HepG2 (cell line): ENCODE data around the gene TUBB4B. TPM values are rescaled to one million over a fixed set of nuclear protein-coding genes. Genes with fewer than 3 reads are reported as not detected.

ENCODE experiments used
- ATAC-seq: fragments of 200-7000 bp; cut with Tn5 transposase; 3 replicates; pipeline ENCODE4 v1.9.1; 2020; ENCODE audit warnings: mild to moderate bottlenecking, moderate library complexity
- BruUV-seq: library from RNA; stranded (reverse); fragments of 400-500 nt; replicated peaks from 2 replicates; lab custom pipeline; 2021; lab: Mats Ljungman, UMichigan
- CTCF ChIA-PET: fragments of 300-600 bp; formaldehyde crosslinking; extraction: SDS; loops from one replicate; lab custom pipeline; 2021; ENCODE audit warnings: low total read pairs, inconsistent platforms, low intra/inter-chr PET ratio; lab: Yijun Ruan, JAX
- POLR2A ChIA-PET: fragments of 350-600 bp; sonication (Branson Sonifier 250); formaldehyde crosslinking; loops from one replicate; lab custom pipeline; 2020; ENCODE audit warnings: antibody characterized with exemption, inconsistent platforms; lab: Yijun Ruan, JAX
- DNase-seq: peaks from one replicate; pipeline ENCODE4 v3.0.0-alpha.2; 2015; ENCODE audit warnings: low spot score
- FAIRE-seq: peaks from 3 replicates; lab custom pipeline; 2011; peaks lifted over from hg19 to GRCh38; lab: Jason Lieb, UNC
- H2AFZ ChIP-seq: one replicate; pipeline ENCODE4 v1.6.1; 2011; ENCODE audit warnings: low read length, inconsistent platforms
- H3K27ac ChIP-seq: fragments of 300-600 bp; 3 replicates; pipeline ENCODE4 v1.8.0; 2011; ENCODE audit warnings: mixed run types, mild to moderate bottlenecking, mixed read lengths, low read length, inconsistent platforms; ENCODE audit not compliant: insufficient read depth; ENCODE audit errors: extremely low read length
- H3K27me3 ChIP-seq, 2 experiments: fragments of 200-600 bp in 1 of 2; 2 replicates in 1 of 2; 3 replicates in 1 of 2; pipeline versions ENCODE4 v1.6.0 to v1.8.0; 2011; ENCODE audit warnings: low read length in 2 of 2, mild to moderate bottlenecking in 2 of 2, moderate library complexity in 2 of 2, inconsistent platforms in 1 of 2; ENCODE audit not compliant: insufficient read depth in 2 of 2, control insufficient read depth in 1 of 2
- H3K36me3 ChIP-seq, 2 experiments: fragments of 200-600 bp in 1 of 2; replicated peaks in 1 of 2; 2 replicates in 1 of 2; 3 replicates in 1 of 2; pipeline versions ENCODE4 v1.5.1 to v1.8.0; 2011; ENCODE audit warnings: low read length in 2 of 2, inconsistent platforms in 1 of 2; ENCODE audit not compliant: insufficient read depth in 2 of 2, control insufficient read depth in 1 of 2
- H3K4me1 ChIP-seq: 2 replicates; pipeline ENCODE4 v1.5.1; 2012; ENCODE audit warnings: low read length, inconsistent platforms; ENCODE audit not compliant: insufficient read depth
- H3K4me2 ChIP-seq: 2 replicates; pipeline ENCODE4 v1.6.0; 2011; ENCODE audit warnings: low read depth, low read length, inconsistent platforms
- H3K4me3 ChIP-seq, 3 experiments: fragments of 200-600 bp in 1 of 3; sonication (generic), shearing (Covaris generic) in 1 of 3; replicated peaks in 1 of 3; 2 replicates each; pipeline ENCODE4 v1.5.1; 2011 to 2016; ENCODE audit warnings: low read length in 3 of 3, inconsistent platforms in 2 of 3, low read depth in 2 of 3, mild to moderate bottlenecking in 2 of 3, control low read depth in 1 of 3, mixed read lengths in 1 of 3; ENCODE audit not compliant: insufficient read depth in 1 of 3
- H3K79me2 ChIP-seq: one replicate; pipeline ENCODE4 v1.6.1; 2011; ENCODE audit warnings: low read length, inconsistent platforms; ENCODE audit not compliant: insufficient read depth
- H3K9ac ChIP-seq: 2 replicates; pipeline ENCODE4 v1.6.0; 2011; ENCODE audit warnings: mild to moderate bottlenecking, low read depth, low read length, inconsistent platforms; ENCODE audit not compliant: insufficient read depth
- H3K9me3 ChIP-seq: 2 replicates; pipeline ENCODE4 v1.5.1; 2012; ENCODE audit warnings: mild to moderate bottlenecking, low read length
- H4K20me1 ChIP-seq: 2 replicates; pipeline ENCODE4 v1.6.0; 2011; ENCODE audit warnings: inconsistent platforms, mild to moderate bottlenecking, low read length, moderate library complexity; ENCODE audit not compliant: insufficient read depth
- ASH2L ChIP-seq: fragments of 300-600, 200-600 bp; sonication (generic); IDR thresholded peaks from 2 replicates; pipeline ENCODE4 v1.7.0; 2017; ENCODE audit warnings: low read depth, mild to moderate bottlenecking, moderate library complexity, mixed read lengths, low read length; ENCODE audit not compliant: insufficient read length
- CEBPB ChIP-seq: IDR thresholded peaks from 2 replicates; pipeline ENCODE4 v1.6.1; 2011; ENCODE audit warnings: low read depth, low read length, improper control_type of control experiment, borderline replicate concordance
- CENPBD1 ChIP-seq: sonication (generic); formaldehyde crosslinking; IDR thresholded peaks from 2 replicates; pipeline ENCODE4 v1.8.0; 2022; ENCODE audit warnings: missing genetic modification reagents, low read depth, mild to moderate bottlenecking, borderline replicate concordance
- FOXA3 ChIP-seq: IDR thresholded peaks from 2 replicates; pipeline ENCODE4 v1.6.1; 2016; ENCODE audit warnings: missing genetic modification reagents, missing compliant biosample characterization
- HNF1B ChIP-seq: sonication (generic); formaldehyde crosslinking; IDR thresholded peaks from 2 replicates; pipeline ENCODE4 v1.5.1; 2020; ENCODE audit warnings: mild to moderate bottlenecking, moderate library complexity, missing genetic modification reagents
- RXRB ChIP-seq: IDR thresholded peaks from 2 replicates; pipeline ENCODE4 v1.6.1; 2016; ENCODE audit warnings: borderline replicate concordance, missing genetic modification reagents, missing compliant biosample characterization
- ZBTB8A ChIP-seq: sonication (generic); formaldehyde crosslinking; IDR thresholded peaks from 2 replicates; pipeline ENCODE4 v1.4.0; 2020; ENCODE audit warnings: mild to moderate bottlenecking, low read depth, missing genetic modification reagents, borderline replicate concordance
- ZNF503 ChIP-seq: sonication (generic); formaldehyde crosslinking; IDR thresholded peaks from 2 replicates; pipeline ENCODE4 v1.4.0; 2020; ENCODE audit warnings: missing genetic modification reagents
- ZNF558 ChIP-seq: sonication (generic); formaldehyde crosslinking; IDR thresholded peaks from 2 replicates; pipeline ENCODE4 v1.9.0; 2022; ENCODE audit warnings: mild to moderate bottlenecking, missing genetic modification reagents, borderline replicate concordance
- ZNF589 ChIP-seq: sonication (generic); formaldehyde crosslinking; conservative IDR thresholded peaks from 2 replicates; pipeline ENCODE4 v1.8.0; 2022; ENCODE audit warnings: mild to moderate bottlenecking, moderate library complexity, missing genetic modification reagents
- WGBS: methylation state at CpG from one replicate; pipeline ENCODE4 v1.1.6; 2017; ENCODE audit warnings: low lambda C conversion rate; 5-methylcytosine and 5-hydroxymethylcytosine counted together
- in situ Hi-C: cut with HindIII; loops from 2 replicates; pipeline ENCODE4 v1.10.0; 2017; ENCODE audit warnings: low pct_unique_long_range_greater_than_20kb; ENCODE audit not compliant: extremely low pct_ligation_motif_present
- intact Hi-C: fragments of 100-400 bp; cut with micrococcal nuclease; formaldehyde crosslinking; loops from one replicate; pipeline ENCODE4 v1.10.0; 2022; ENCODE audit not compliant: unreplicated experiment
- polyA plus RNA-seq, 8 experiments: library from polyadenylated mRNA; depleted of rRNA in 3 of 8; stranded (reverse) in 7 of 8; unstranded in 1 of 8; fragments of >200 nt; fragmentation: Illumina TruSeq in 4 of 8; extraction: Trizol in 4 of 8; gene quantifications; 2 replicates each; pipeline versions ENCODE4 v1.2.1 to v1.2.3, GENCODE V29; 2011 to 2016; ENCODE audit warnings: low read depth in 4 of 8, missing spikeins in 1 of 8, mixed read lengths in 1 of 8; ENCODE audit not compliant: insufficient read depth in 1 of 8
- total RNA-seq, 5 experiments: library from RNA; depleted of rRNA; stranded (reverse); fragments of >200 nt; fragmentation: Illumina TruSeq; extraction: Trizol; gene quantifications; 2 replicates each; pipeline ENCODE4 v1.2.3, GENCODE V29; 2016; ENCODE audit warnings: low read depth in 1 of 5
- TF ChIP-seq, protein P1 (sequence below): sonication (generic); formaldehyde crosslinking; IDR thresholded peaks from 2 replicates; pipeline ENCODE4 v1.4.0; 2020; ENCODE audit warnings: mild to moderate bottlenecking, missing genetic modification reagents
- TF ChIP-seq, protein P2 (sequence below): sonication (generic); formaldehyde crosslinking; IDR thresholded peaks from 2 replicates; pipeline ENCODE4 v1.5.0; 2020; ENCODE audit warnings: mild to moderate bottlenecking, missing genetic modification reagents
- TF ChIP-seq, protein P3 (sequence below): sonication (generic); formaldehyde crosslinking; IDR thresholded peaks from 2 replicates; pipeline ENCODE4 v1.5.0; 2020; ENCODE audit warnings: missing genetic modification reagents, mild to moderate bottlenecking, borderline replicate concordance

The TUBB4B gene
- total and polyA plus RNA-seq, 2 of the 13 experiments (the other 11 are each of a cell fraction or from before 2014, with no cell fraction given), result 182 to 412 TPM

GRCh38 chr9:137223078-137223970 lies 17.8 kb upstream of the TUBB4B start:
- CTCF ChIA-PET, result no interaction called here
- intact Hi-C loops (loop anchor here (2.0 kb wide), 2 partner anchors 13 to 23 kb away; partner anchors contain the start of gene TPRN), in situ Hi-C loops (no loop called here)
- Histone ChIP-seq H3K27ac (peak overlapping the region; percentile 76), H3K9me3 (no peaks in the 10 kb centered on the region), H3K4me2 (peak overlapping the region; percentile 100), H3K9ac (peak overlapping the region; percentile 94), H3K79me2 (peaks cover 3% of the 10 kb centered on the region), H3K27me3 (no peaks in the 10 kb centered on the region; a peak in 1 of 5 replicates), H3K4me1 (peaks cover 64% of the 10 kb centered on the region), H3K4me3 (peak overlapping the region; percentile 84 to 99 (median 92)), H4K20me1 (peaks cover 4% of the 10 kb centered on the region; the same call in 1 of the 2 replicates), H2AFZ (no peak overlapping the region), H3K36me3 (no peaks in the 10 kb centered on the region)
- FAIRE-seq (peak; percentile 91), ATAC-seq (peak; percentile 44), DNase-seq (peak; percentile 98)
- 2% methylated on average over 18 of the region's 63 CpGs for WGBS
- no TSS peak for BruUV-seq
- POLR2A ChIA-PET, result interaction anchor here (0.7 to 13.4 kb wide), 16 partner anchors 12 to 169 kb away, joined by 3 to 225 read pairs (median 12); partner anchors contain the start of genes ANAPC2, ENTPD2, MAN1B1 and NDOR1
- TF ChIP-seq CEBPB (no peak), RXRB (peak; percentile 15; the same call in 1 of the 2 replicates), ZBTB8A (CRISPR knock-in tag) (no peak), ZNF503 (CRISPR knock-in tag) (no peak), ZNF589 (peak; percentile 70; the same call in 1 of the 2 replicates), FOXA3 (peak; percentile 18; the same call in 1 of the 2 replicates), HNF1B (peak; percentile 7), ZNF558 (CRISPR knock-in tag) (0 out of 2 replicates have a peak, but pooled peaks have one; percentile 33), CENPBD1 (CRISPR knock-in tag) (no peak), ASH2L (peak; percentile 38)
- TF ChIP-seq, protein P1, sequence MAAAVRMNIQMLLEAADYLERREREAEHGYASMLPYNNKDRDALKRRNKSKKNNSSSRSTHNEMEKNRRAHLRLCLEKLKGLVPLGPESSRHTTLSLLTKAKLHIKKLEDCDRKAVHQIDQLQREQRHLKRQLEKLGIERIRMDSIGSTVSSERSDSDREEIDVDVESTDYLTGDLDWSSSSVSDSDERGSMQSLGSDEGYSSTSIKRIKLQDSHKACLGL (CRISPR knock-in tag), result peak; percentile 42
- TF ChIP-seq, protein P2, sequence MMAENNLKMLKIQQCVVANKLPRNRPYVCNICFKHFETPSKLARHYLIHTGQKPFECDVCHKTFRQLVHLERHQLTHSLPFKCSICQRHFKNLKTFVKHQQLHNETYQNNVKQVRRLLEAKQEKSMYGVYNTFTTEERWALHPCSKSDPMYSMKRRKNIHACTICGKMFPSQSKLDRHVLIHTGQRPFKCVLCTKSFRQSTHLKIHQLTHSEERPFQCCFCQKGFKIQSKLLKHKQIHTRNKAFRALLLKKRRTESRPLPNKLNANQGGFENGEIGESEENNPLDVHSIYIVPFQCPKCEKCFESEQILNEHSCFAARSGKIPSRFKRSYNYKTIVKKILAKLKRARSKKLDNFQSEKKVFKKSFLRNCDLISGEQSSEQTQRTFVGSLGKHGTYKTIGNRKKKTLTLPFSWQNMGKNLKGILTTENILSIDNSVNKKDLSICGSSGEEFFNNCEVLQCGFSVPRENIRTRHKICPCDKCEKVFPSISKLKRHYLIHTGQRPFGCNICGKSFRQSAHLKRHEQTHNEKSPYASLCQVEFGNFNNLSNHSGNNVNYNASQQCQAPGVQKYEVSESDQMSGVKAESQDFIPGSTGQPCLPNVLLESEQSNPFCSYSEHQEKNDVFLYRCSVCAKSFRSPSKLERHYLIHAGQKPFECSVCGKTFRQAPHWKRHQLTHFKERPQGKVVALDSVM (CRISPR knock-in tag), result 0 out of 2 replicates have a peak, but pooled peaks have one; percentile 18
- TF ChIP-seq, protein P3, sequence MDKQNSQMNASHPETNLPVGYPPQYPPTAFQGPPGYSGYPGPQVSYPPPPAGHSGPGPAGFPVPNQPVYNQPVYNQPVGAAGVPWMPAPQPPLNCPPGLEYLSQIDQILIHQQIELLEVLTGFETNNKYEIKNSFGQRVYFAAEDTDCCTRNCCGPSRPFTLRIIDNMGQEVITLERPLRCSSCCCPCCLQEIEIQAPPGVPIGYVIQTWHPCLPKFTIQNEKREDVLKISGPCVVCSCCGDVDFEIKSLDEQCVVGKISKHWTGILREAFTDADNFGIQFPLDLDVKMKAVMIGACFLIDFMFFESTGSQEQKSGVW (CRISPR knock-in tag), result no peak
